Testis (tissue), 2 donors: ENCODE data around the gene ALG2.

Experiments
- CTCF ChIP-seq, 3 experiments: fragments of 450-650 bp in 2 of 3; fragments of 200-600 bp in 1 of 3; sonication (generic) in 1 of 3; IDR thresholded peaks; one replicate each; pipeline ENCODE4 v1.5.1; 2016 to 2019; ENCODE audit warnings: antibody characterized with exemption in 3 of 3, mild to moderate bottlenecking in 2 of 3, moderate library complexity in 1 of 3
- POLR2A ChIP-seq: fragments of 450-650 bp; IDR thresholded peaks from one replicate; pipeline ENCODE4 v1.6.1; 2017; ENCODE audit warnings: antibody characterized with exemption, mild to moderate bottlenecking, moderate library complexity

- TF ChIP-seq POLR2A = no peak
- TF ChIP-seq CTCF (IDR thresholded peaks at IDR 0.05) = no peak
These were observed 8.5 kb downstream of the ALG2 start for GRCh38 chr9:99213197-99213596.
